ENCODE data around the gene PIK3C2B.

The PIK3C2B gene

GRCh38 chr1:204476563-204476962 lies 18.0 kb downstream of the PIK3C2B start:
- H3K4me3 ChIP-seq (ENCODE audit: low read depth, low read length) = no peak overlapping the region

GRCh38 chr1:204475656-204476432 lies 18.8 kb downstream of the PIK3C2B start:
- H3K4me3 ChIP-seq (ENCODE audit: low read depth, low read length) = no peak overlapping the region
- TF ChIP-seq CTCF (IDR thresholded peaks at IDR 0.05; ENCODE audit: borderline replicate concordance, insufficient read depth, low read depth, low read length) = no peak

More at GRCh38 chr1:204476563-204476962, 18.0 kb downstream of the PIK3C2B start:
- no peak for TF ChIP-seq CTCF (IDR thresholded peaks at IDR 0.05; ENCODE audit: borderline replicate concordance, insufficient read depth, low read depth, low read length)

- no peak overlapping the region for H3K4me3 ChIP-seq (ENCODE audit: low read depth, low read length)
- no peak for TF ChIP-seq CTCF (IDR thresholded peaks at IDR 0.05; ENCODE audit: borderline replicate concordance, insufficient read depth, low read depth, low read length)
Measured at GRCh38 chr1:204473400-204473965, 21.1 kb downstream of the PIK3C2B start.

GRCh38 chr1:204472660-204473059 lies 21.9 kb downstream of the PIK3C2B start:
- no peak for TF ChIP-seq CTCF (IDR thresholded peaks at IDR 0.05; ENCODE audit: borderline replicate concordance, insufficient read depth, low read depth, low read length)
- H3K4me3 ChIP-seq (ENCODE audit: low read depth, low read length) = no peak overlapping the region

- TF ChIP-seq CTCF (IDR thresholded peaks at IDR 0.05; ENCODE audit: borderline replicate concordance, insufficient read depth, low read depth, low read length) = no peak
- no peak overlapping the region for H3K4me3 ChIP-seq (ENCODE audit: low read depth, low read length)
Measured at GRCh38 chr1:204471687-204472086, 22.9 kb downstream of the PIK3C2B start.

GRCh38 chr1:204469304-204469703 lies 25.3 kb downstream of the PIK3C2B start:
- no peak for TF ChIP-seq CTCF (IDR thresholded peaks at IDR 0.05; ENCODE audit: borderline replicate concordance, insufficient read depth, low read depth, low read length)
- H3K4me3 ChIP-seq (ENCODE audit: low read depth, low read length) = no peak overlapping the region

- H3K4me3 ChIP-seq (ENCODE audit: low read depth, low read length) = no peak overlapping the region
- no peak for TF ChIP-seq CTCF (IDR thresholded peaks at IDR 0.05; ENCODE audit: borderline replicate concordance, insufficient read depth, low read depth, low read length)
Measured at GRCh38 chr1:204468766-204469302, 25.8 kb downstream of the PIK3C2B start.
